Activated T-helper 2 cell treated with anti-CD3 and anti-CD28 coated beads, Interferon-gamma antibody, Interleukin-2, Interleukin-4, amounts not matched to agents 10 μg/mL and 5 μg/mL and 100 μg/mL, durations not matched to agents 14 hours and 24 hours and 36 hours (primary cell): Measurements from ENCODE around the gene VRK1. TPM values are rescaled to one million over a fixed set of nuclear protein-coding genes. Genes with fewer than 3 reads are reported as not detected.
A peak's percentile ranks its signal among the peaks of the same experiment; 100 is the strongest.

Experiments
- DNase-seq: peaks from one replicate; pipeline ENCODE4 v3.0.0; 2021; ENCODE audit warnings: low spot score
- H3K27ac Mint-ChIP-seq: one replicate; pipeline ENCODE4 v1.8.0; 2021; ENCODE audit warnings: mixed read lengths
- H3K27me3 Mint-ChIP-seq: one replicate; pipeline ENCODE4 v1.8.0; 2021; ENCODE audit warnings: low read depth, mixed read lengths
- H3K36me3 Mint-ChIP-seq: one replicate; pipeline ENCODE4 v1.8.0; 2021; ENCODE audit warnings: low read depth, mixed read lengths
- H3K4me1 Mint-ChIP-seq: one replicate; pipeline ENCODE4 v1.8.0; 2021; ENCODE audit warnings: low read depth, mixed read lengths
- H3K4me3 Mint-ChIP-seq: one replicate; pipeline ENCODE4 v1.8.0; 2021; ENCODE audit warnings: low read depth, mild to moderate bottlenecking, moderate library complexity, mixed read lengths
- H3K9me3 Mint-ChIP-seq: one replicate; pipeline ENCODE4 v1.8.0; 2021; ENCODE audit warnings: mixed read lengths
- intact Hi-C: fragments of 100-400 bp; cut with micrococcal nuclease; formaldehyde crosslinking; loops from one replicate; pipeline ENCODE4 v1.15.1; 2023
- total RNA-seq: library from RNA; stranded (reverse); gene quantifications from 2 replicates; pipeline ENCODE4 v1.2.3, GENCODE V29; 2022

The VRK1 gene
- total RNA-seq, 1 donor from 2014 or later, result 67.8 TPM

- intact Hi-C loops, result loop anchor here (5.0 kb wide), 1 partner anchor 57 kb away; no protein-coding TSS in a partner anchor
- Mint-ChIP-seq H3K36me3 (peaks cover 7% of the 10 kb centered on the region), H3K27ac (no peak overlapping the region), H3K27me3 (peaks cover 11% of the 10 kb centered on the region), H3K4me3 (no peak overlapping the region), H3K4me1 (peaks cover 30% of the 10 kb centered on the region), H3K9me3 (no peaks in the 10 kb centered on the region)
- DNase-seq, result no peak
These were observed 1.9 kb upstream of the VRK1 start for GRCh38 chr14:96795109-96795828.

- intact Hi-C loops, result loop anchor here (5.0 kb wide), 1 partner anchor 55 kb away; no protein-coding TSS in a partner anchor
- peaks cover 11% of the 10 kb centered on the region for H3K36me3 Mint-ChIP-seq
- H3K27me3 Mint-ChIP-seq, result peaks cover 7% of the 10 kb centered on the region
- peak overlapping the region; percentile 87 for H3K4me3 Mint-ChIP-seq
- H3K4me1 Mint-ChIP-seq, result peaks cover 33% of the 10 kb centered on the region
- no peaks in the 10 kb centered on the region for H3K9me3 Mint-ChIP-seq
- H3K27ac Mint-ChIP-seq, result peak overlapping the region; percentile 80
- peak; percentile 48 for DNase-seq
These were observed 584 bp downstream of the VRK1 start for GRCh38 chr14:96797582-96798349.

- Mint-ChIP-seq H3K9me3 (no peaks in the 10 kb centered on the region), H3K27me3 (peaks cover 7% of the 10 kb centered on the region), H3K36me3 (peaks cover 14% of the 10 kb centered on the region), H3K4me1 (peaks cover 40% of the 10 kb centered on the region), H3K4me3 (peak overlapping the region; percentile 87), H3K27ac (no peak overlapping the region)
- intact Hi-C loops, result loop anchor here (5.0 kb wide), 1 partner anchor 53 kb away; no protein-coding TSS in a partner anchor
- DNase-seq, result no peak
These were observed 1.8 kb downstream of the VRK1 start for GRCh38 chr14:96798956-96799355.

GRCh38 chr14:96799489-96800054, 2.4 kb downstream of the VRK1 start:
- no peak for DNase-seq
- Mint-ChIP-seq H3K36me3 (peaks cover 14% of the 10 kb centered on the region), H3K27me3 (peaks cover 7% of the 10 kb centered on the region), H3K9me3 (no peaks in the 10 kb centered on the region), H3K27ac (peak overlapping the region; percentile 24), H3K4me3 (peak overlapping the region; percentile 43), H3K4me1 (peaks cover 46% of the 10 kb centered on the region)
- intact Hi-C loops, result loop anchor here (5.0 kb wide), 1 partner anchor 53 kb away; no protein-coding TSS in a partner anchor

GRCh38 chr14:96801931-96802330, 4.7 kb downstream of the VRK1 start:
- Mint-ChIP-seq H3K4me3 (no peak overlapping the region), H3K36me3 (peaks cover 20% of the 10 kb centered on the region), H3K9me3 (no peaks in the 10 kb centered on the region), H3K4me1 (peaks cover 52% of the 10 kb centered on the region), H3K27ac (no peak overlapping the region), H3K27me3 (no peaks in the 10 kb centered on the region)
- DNase-seq, result no peak
- intact Hi-C loops, result no loop called here

GRCh38 chr14:96802963-96803362, 5.8 kb downstream of the VRK1 start:
- no peak overlapping the region for H3K4me3 Mint-ChIP-seq
- no peaks in the 10 kb centered on the region for H3K9me3 Mint-ChIP-seq
- peaks cover 20% of the 10 kb centered on the region for H3K36me3 Mint-ChIP-seq
- intact Hi-C loops, result no loop called here
- DNase-seq, result no peak
- no peak overlapping the region for H3K27ac Mint-ChIP-seq
- peaks cover 51% of the 10 kb centered on the region for H3K4me1 Mint-ChIP-seq
- no peaks in the 10 kb centered on the region for H3K27me3 Mint-ChIP-seq

- DNase-seq, result no peak
- H3K4me1 Mint-ChIP-seq, result peaks cover 43% of the 10 kb centered on the region
- H3K27ac Mint-ChIP-seq, result no peak overlapping the region
- H3K27me3 Mint-ChIP-seq, result no peaks in the 10 kb centered on the region
- H3K4me3 Mint-ChIP-seq, result peak overlapping the region; percentile 13
- intact Hi-C loops, result no loop called here
- no peaks in the 10 kb centered on the region for H3K9me3 Mint-ChIP-seq
- H3K36me3 Mint-ChIP-seq, result peaks cover 20% of the 10 kb centered on the region
These were observed 6.8 kb downstream of the VRK1 start for GRCh38 chr14:96803958-96804357.

- peaks cover 38% of the 10 kb centered on the region for H3K4me1 Mint-ChIP-seq
- intact Hi-C loops, result no loop called here
- no peaks in the 10 kb centered on the region for H3K27me3 Mint-ChIP-seq
These were observed 7.7 kb downstream of the VRK1 start for GRCh38 chr14:96804895-96805294.

GRCh38 chr14:96805956-96806355, 8.8 kb downstream of the VRK1 start:
- Mint-ChIP-seq H3K9me3 (no peaks in the 10 kb centered on the region), H3K4me3 (no peak overlapping the region), H3K27me3 (no peaks in the 10 kb centered on the region), H3K4me1 (peaks cover 32% of the 10 kb centered on the region), H3K36me3 (peaks cover 23% of the 10 kb centered on the region), H3K27ac (no peak overlapping the region)
- intact Hi-C loops, result no loop called here
- no peak for DNase-seq

More at GRCh38 chr14:96804895-96805294, 7.7 kb downstream of the VRK1 start:
- Mint-ChIP-seq H3K27ac (no peak overlapping the region), H3K9me3 (no peaks in the 10 kb centered on the region), H3K36me3 (peaks cover 22% of the 10 kb centered on the region), H3K4me3 (no peak overlapping the region)
- DNase-seq, result no peak

GRCh38 chr14:96806836-96807235, 9.7 kb downstream of the VRK1 start:
- Mint-ChIP-seq H3K4me1 (peaks cover 39% of the 10 kb centered on the region), H3K27ac (peak overlapping the region; percentile 65), H3K4me3 (no peak overlapping the region), H3K27me3 (no peaks in the 10 kb centered on the region), H3K36me3 (peaks cover 30% of the 10 kb centered on the region), H3K9me3 (no peaks in the 10 kb centered on the region)
- intact Hi-C loops, result no loop called here
- no peak for DNase-seq

GRCh38 chr14:96808619-96809406, 11.6 kb downstream of the VRK1 start:
- no peak for DNase-seq
- no peak overlapping the region for H3K4me3 Mint-ChIP-seq
- intact Hi-C loops, result no loop called here
- H3K27ac Mint-ChIP-seq, result no peak overlapping the region
- no peaks in the 10 kb centered on the region for H3K27me3 Mint-ChIP-seq
- peaks cover 27% of the 10 kb centered on the region for H3K36me3 Mint-ChIP-seq
- H3K4me1 Mint-ChIP-seq, result peaks cover 43% of the 10 kb centered on the region
- H3K9me3 Mint-ChIP-seq, result no peaks in the 10 kb centered on the region

- peaks cover 25% of the 10 kb centered on the region for H3K36me3 Mint-ChIP-seq
- peaks cover 33% of the 10 kb centered on the region for H3K4me1 Mint-ChIP-seq
- no peaks in the 10 kb centered on the region for H3K27me3 Mint-ChIP-seq
- H3K4me3 Mint-ChIP-seq, result no peak overlapping the region
- no peaks in the 10 kb centered on the region for H3K9me3 Mint-ChIP-seq
- intact Hi-C loops, result no loop called here
- DNase-seq, result no peak
- H3K27ac Mint-ChIP-seq, result no peak overlapping the region
These were observed 14.1 kb downstream of the VRK1 start for GRCh38 chr14:96811265-96811664.
